GM12878 (cell line): ENCODE results near the gene EN1. TPM values are rescaled to one million over a fixed set of nuclear protein-coding genes. Genes with fewer than 3 reads are reported as not detected.

ENCODE experiments used
- ATAC-seq: fragments of 200-7000 bp; cut with Tn5 transposase; 3 replicates; pipeline ENCODE4 v1.9.1; 2020; ENCODE audit warnings: mild to moderate bottlenecking, moderate library complexity
- BruUV-seq: library from RNA; stranded (reverse); fragments of 400-500 nt; replicated peaks from 2 replicates; lab custom pipeline; 2021; lab: Mats Ljungman, UMichigan
- CTCF ChIA-PET: fragments of 300-600 bp; sonication (Branson Sonifier 250); formaldehyde crosslinking; extraction: SDS; loops from one replicate; lab custom pipeline; 2021; ENCODE audit warnings: inconsistent platforms; lab: Yijun Ruan, JAX
- POLR2A ChIA-PET: fragments of 350-600 bp; formaldehyde crosslinking; extraction: SDS; loops from one replicate; lab custom pipeline; 2021; ENCODE audit warnings: inconsistent platforms; lab: Charles Lee
- RAD21 ChIA-PET: fragments of 300-600 bp; sonication (Branson Sonifier 250); formaldehyde crosslinking; loops from one replicate; lab custom pipeline; 2023; ENCODE audit warnings: antibody characterized with exemption; ENCODE audit not compliant: unreplicated experiment; lab: Charles Lee
- SMC1A ChIA-PET: fragments of 300-600 bp; sonication (Branson Sonifier 250); formaldehyde crosslinking; loops from one replicate; lab custom pipeline; 2023; ENCODE audit not compliant: unreplicated experiment, uncharacterized antibody; lab: Charles Lee
- DNase-seq: peaks from one replicate; pipeline ENCODE4 v3.0.0-alpha.2; 2011; ENCODE audit warnings: low read depth, low spot score
- FAIRE-seq: peaks from 3 replicates; lab custom pipeline; 2011; peaks lifted over from hg19 to GRCh38; lab: Jason Lieb, UNC
- H2AFZ ChIP-seq: 2 replicates; pipeline ENCODE4 v1.6.0; 2011; ENCODE audit warnings: low read depth, low read length, control low read depth; ENCODE audit not compliant: control insufficient read depth
- H3K27ac ChIP-seq: 2 replicates; pipeline ENCODE4 v1.5.1; 2011; ENCODE audit warnings: control low read depth; ENCODE audit not compliant: control insufficient read depth, insufficient read depth
- H3K27me3 ChIP-seq, 2 experiments: replicated peaks in 1 of 2; 2 replicates each; pipeline versions ENCODE4 v1.6.0 to v1.6.1; 2011; ENCODE audit warnings: low read length in 1 of 2; ENCODE audit not compliant: control insufficient read depth in 2 of 2, insufficient read depth in 2 of 2
- H3K36me3 ChIP-seq, 2 experiments: 2 replicates each; pipeline ENCODE4 v1.5.1; 2011; ENCODE audit warnings: low read length in 1 of 2; ENCODE audit not compliant: control insufficient read depth in 2 of 2, insufficient read depth in 2 of 2
- H3K4me1 ChIP-seq: 2 replicates; pipeline ENCODE4 v1.6.1; 2011; ENCODE audit warnings: mild to moderate bottlenecking, low read length, moderate library complexity, mixed read lengths; ENCODE audit not compliant: control insufficient read depth, insufficient read depth
- H3K4me2 ChIP-seq: 2 replicates; pipeline ENCODE4 v1.6.0; 2011; ENCODE audit warnings: control low read depth; ENCODE audit not compliant: control insufficient read depth, insufficient read depth
- H3K4me3 ChIP-seq: fragments of 200-600 bp; sonication (generic); 2 replicates; pipeline ENCODE4 v1.5.1; 2016
- H3K79me2 ChIP-seq: 2 replicates; pipeline ENCODE4 v1.6.0; 2011; ENCODE audit warnings: low read length; ENCODE audit not compliant: control insufficient read depth, insufficient read depth
- H3K9ac ChIP-seq: 2 replicates; pipeline ENCODE4 v1.8.0; 2011; ENCODE audit warnings: low read length, control low read depth, mixed read lengths; ENCODE audit not compliant: control insufficient read depth, insufficient read depth
- H3K9me3 ChIP-seq: replicated peaks from 3 replicates; pipeline ENCODE4 v1.5.1; 2011; ENCODE audit warnings: mild to moderate bottlenecking, low read length; ENCODE audit not compliant: control insufficient read depth, insufficient read depth
- H4K20me1 ChIP-seq: 2 replicates; pipeline ENCODE4 v1.6.0; 2011; ENCODE audit not compliant: control insufficient read depth, insufficient read depth
- CHD1 ChIP-seq: IDR thresholded peaks from 2 replicates; pipeline ENCODE4 v1.6.1; 2012; ENCODE audit warnings: low read depth, low read length, improper control_type of control experiment
- CHD2 ChIP-seq: IDR thresholded peaks from 2 replicates; pipeline ENCODE4 v1.6.1; 2011; ENCODE audit warnings: low read depth, low read length, improper control_type of control experiment, borderline replicate concordance
- CTCF ChIP-seq, 3 experiments: IDR thresholded peaks in 2 of 3; conservative IDR thresholded peaks in 1 of 3; 2 replicates each; pipeline ENCODE4 v1.5.1; 2011; ENCODE audit warnings: low read depth in 3 of 3, low read length in 3 of 3, mild to moderate bottlenecking in 3 of 3, control low read depth in 2 of 3, moderate library complexity in 2 of 3, inconsistent platforms in 1 of 3, mixed read lengths in 1 of 3; ENCODE audit not compliant: control insufficient read depth in 2 of 3, insufficient read depth in 1 of 3; ENCODE audit errors: extremely low read depth in 1 of 3
- E4F1 ChIP-seq: fragments of 450-650 bp; IDR thresholded peaks from 2 replicates; pipeline ENCODE4 v1.6.1; 2018; ENCODE audit warnings: borderline replicate concordance, mild to moderate bottlenecking; ENCODE audit not compliant: partially characterized antibody
- IKZF1 ChIP-seq: fragments of 450-650 bp; conservative IDR thresholded peaks from 2 replicates; pipeline ENCODE4 v1.6.1; 2017; ENCODE audit warnings: antibody characterized with exemption, mild to moderate bottlenecking
- KAT2A ChIP-seq: conservative IDR thresholded peaks from 2 replicates; pipeline ENCODE4 v1.6.1; 2011; ENCODE audit warnings: low read depth, low read length; ENCODE audit not compliant: control insufficient read depth
- MXI1 ChIP-seq: fragments of 150-350 bp; IDR thresholded peaks from 2 replicates; pipeline ENCODE4 v1.6.1; 2011; ENCODE audit warnings: low read depth, mild to moderate bottlenecking, inconsistent platforms, low read length, improper control_type of control experiment
- NFXL1 ChIP-seq: fragments of 450-650 bp; IDR thresholded peaks from 2 replicates; pipeline ENCODE4 v1.6.1; 2017; ENCODE audit warnings: antibody characterized with exemption, mild to moderate bottlenecking, borderline replicate concordance
- NRF1 ChIP-seq: conservative IDR thresholded peaks from 2 replicates; pipeline ENCODE4 v1.6.1; 2011; ENCODE audit warnings: mild to moderate bottlenecking, low read depth, low read length, improper control_type of control experiment
- PKNOX1 ChIP-seq: fragments of 450-650 bp; IDR thresholded peaks from 2 replicates; pipeline ENCODE4 v1.6.1; 2016; ENCODE audit warnings: mild to moderate bottlenecking
- POLR2A ChIP-seq: IDR thresholded peaks from 2 replicates; pipeline ENCODE4 v1.6.1; 2011; ENCODE audit warnings: low read depth, mild to moderate bottlenecking, low read length
- RB1 ChIP-seq: fragments of 450-650 bp; formaldehyde crosslinking; IDR thresholded peaks from 2 replicates; pipeline ENCODE4 v1.6.1; 2017; ENCODE audit warnings: mild to moderate bottlenecking, borderline replicate concordance
- RFX5 ChIP-seq: IDR thresholded peaks from 2 replicates; pipeline ENCODE4 v1.6.1; 2011; ENCODE audit warnings: low read depth, low read length, improper control_type of control experiment
- SPI1 ChIP-seq: IDR thresholded peaks from 2 replicates; pipeline ENCODE4 v1.6.1; 2011; ENCODE audit warnings: low read depth, mild to moderate bottlenecking, low read length, moderate library complexity, borderline replicate concordance; ENCODE audit not compliant: insufficient read depth
- USF2 ChIP-seq: IDR thresholded peaks from 2 replicates; pipeline ENCODE4 v1.6.1; 2011; ENCODE audit warnings: low read depth, low read length, improper control_type of control experiment, borderline replicate concordance
- WGBS: methylation state at CpG from one replicate; pipeline ENCODE4 v1.1.6; 2016; ENCODE audit warnings: low lambda C conversion rate; ENCODE audit not compliant: insufficient replicate concordance, insufficient coverage; ENCODE audit errors: missing lambda C conversion rate; 5-methylcytosine and 5-hydroxymethylcytosine counted together
- in situ Hi-C: fragments of 300-500 bp; cut with MboI; formaldehyde crosslinking; loops from 9 replicates; pipeline ENCODE4 v1.14.3; 2018; ENCODE audit warnings: mixed read lengths
- intact Hi-C: fragments of 100-400 bp; cut with micrococcal nuclease; formaldehyde crosslinking; loops from one replicate; pipeline ENCODE4 v1.14.2; 2022; ENCODE audit not compliant: unreplicated experiment
- polyA plus RNA-seq, 11 experiments: library from polyadenylated mRNA; depleted of rRNA in 4 of 11; unstranded in 6 of 11; stranded (reverse) in 5 of 11; fragments of >200 nt; fragmentation: Nextera tagmentation in 4 of 11; fragmentation: Illumina TruSeq in 1 of 11; extraction: Ambion mirVana in 4 of 11; extraction: Trizol in 1 of 11; gene quantifications; 1 replicate in 1 of 11; 2 replicates in 10 of 11; pipeline versions ENCODE4 v1.2.1 to v1.2.3, GENCODE V29; 2011 to 2016; ENCODE audit warnings: inconsistent platforms in 2 of 11, missing spikeins in 2 of 11, low read depth in 1 of 11
- total RNA-seq, 4 experiments: library from RNA; depleted of rRNA in 3 of 4; stranded (reverse); fragments of >200 nt in 3 of 4; fragmentation: Illumina TruSeq in 1 of 4; extraction: Trizol in 1 of 4; gene quantifications; 2 replicates each; pipeline versions ENCODE4 v1.2.1 to v1.2.3, GENCODE V29; 2013 to 2021

The EN1 gene
- total and polyA plus RNA-seq, 10 of the 15 experiments (the other 5 are each of a cell fraction or from before 2014, with no cell fraction given): not detected

GRCh38 chr2:118845522-118846441, 1.7 kb downstream of the EN1 start:
- Histone ChIP-seq H4K20me1 (no peaks in the 10 kb centered on the region), H2AFZ (no peak overlapping the region), H3K79me2 (no peaks in the 10 kb centered on the region), H3K9me3 (no peaks in the 10 kb centered on the region), H3K27ac (no peak overlapping the region), H3K9ac (no peak overlapping the region), H3K4me1 (no peaks in the 10 kb centered on the region), H3K4me3 (no peak overlapping the region), H3K36me3 (no peaks in the 10 kb centered on the region), H3K27me3 (peaks cover 11 to 35% of the 10 kb centered on the region in 2 experiments), H3K4me2 (no peak overlapping the region)
- in situ Hi-C loops: no loop called here
- SMC1A ChIA-PET: no interaction called here
- BruUV-seq: no TSS peak
- CTCF ChIA-PET: interaction anchor here (2.6 kb wide), 1 partner anchor 9 kb away, joined by 8 read pairs; no protein-coding TSS in a partner anchor
- ATAC-seq (no peak), DNase-seq (no peak), FAIRE-seq (no peak)
- intact Hi-C loops: no loop called here
- POLR2A ChIA-PET: no interaction called here
- TF ChIP-seq KAT2A (no peak), NRF1 (no peak), CHD1 (no peak), USF2 (no peak), CHD2 (no peak), POLR2A (no peak), MXI1 (no peak), NFXL1 (no peak), RFX5 (no peak), SPI1 (no peak), PKNOX1 (no peak), E4F1 (no peak), IKZF1 (no peak), CTCF (IDR thresholded peaks at IDR 0.05 in 2 of 3, conservative IDR thresholded peaks at IDR 0.05 in 1 of 3; ENCODE audit: control insufficient read depth in 2 of 3, extremely low read depth in 1 of 3, insufficient read depth in 1 of 3, low read depth in 3 of 3, low read length in 3 of 3) (no peak), RB1 (no peak)
- RAD21 ChIA-PET: no interaction called here
- WGBS: 30% methylated on average over 46 of the region's 47 CpGs
